GM19193 (cell line): ENCODE data around the gene NUCKS1.

ENCODE experiments used
- POLR2A ChIP-seq: IDR thresholded peaks from 4 replicates; pipeline ENCODE4 v1.6.1; 2011; ENCODE audit not compliant: insufficient read depth, insufficient read length; ENCODE audit errors: extremely low read depth

The NUCKS1 gene

DNA sequence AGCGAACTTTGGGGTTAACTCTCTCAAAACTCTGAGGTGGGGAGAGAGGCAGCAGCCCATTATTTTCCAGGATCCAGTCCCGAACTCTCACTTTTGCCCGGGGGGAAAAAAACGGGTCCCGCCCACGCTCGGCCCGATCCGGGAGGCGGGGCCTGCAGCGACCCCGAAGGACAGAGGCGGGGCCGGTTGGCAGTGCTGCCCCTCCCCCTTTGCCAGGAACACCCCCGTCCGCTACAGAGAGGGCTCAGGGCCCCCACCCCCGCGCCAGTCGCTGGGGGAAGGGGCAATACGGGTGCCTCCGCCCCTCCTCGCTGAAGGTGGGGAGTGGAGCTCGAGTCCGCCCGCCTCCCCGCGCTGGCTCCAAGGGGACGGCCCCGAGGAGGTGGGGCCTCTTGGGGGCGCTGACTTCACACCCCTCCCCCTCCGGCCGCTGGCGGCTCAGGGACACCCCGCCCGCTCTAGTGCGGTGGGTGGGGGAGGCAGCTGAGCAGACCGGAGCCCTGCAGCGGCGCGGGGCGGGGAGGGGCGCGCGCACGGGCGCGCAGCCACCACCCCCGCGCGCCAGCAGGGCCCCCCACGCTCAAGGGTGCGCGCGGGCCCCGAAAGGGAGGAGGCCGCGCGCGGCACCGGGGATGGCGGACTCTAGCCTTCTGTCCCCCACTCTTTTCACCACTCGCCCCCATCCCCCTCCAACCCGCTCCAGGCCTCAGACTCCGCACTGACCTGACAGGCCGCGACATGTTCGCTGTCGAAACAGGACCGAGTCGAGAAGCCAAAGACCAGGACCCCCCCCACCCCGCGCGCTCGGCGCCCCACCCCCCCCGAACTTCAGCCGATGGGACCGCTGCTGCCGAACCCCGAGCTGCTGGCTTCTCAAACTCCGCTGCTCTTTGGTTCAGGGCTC is 496 bp downstream of the NUCKS1 start:
- TF ChIP-seq POLR2A = peak; percentile 72

- no peak for TF ChIP-seq POLR2A
Observed at GRCh38 chr1:205748403-205749233, 1.4 kb downstream of the NUCKS1 start.

- no peak for TF ChIP-seq POLR2A
Observed at GRCh38 chr1:205746757-205747412, 3.1 kb downstream of the NUCKS1 start.

GRCh38 chr1:205744403-205744802 is 5.6 kb downstream of the NUCKS1 start:
- no peak for TF ChIP-seq POLR2A

- TF ChIP-seq POLR2A = no peak
Observed at GRCh38 chr1:205743977-205744376, 6.0 kb downstream of the NUCKS1 start.

DNA sequence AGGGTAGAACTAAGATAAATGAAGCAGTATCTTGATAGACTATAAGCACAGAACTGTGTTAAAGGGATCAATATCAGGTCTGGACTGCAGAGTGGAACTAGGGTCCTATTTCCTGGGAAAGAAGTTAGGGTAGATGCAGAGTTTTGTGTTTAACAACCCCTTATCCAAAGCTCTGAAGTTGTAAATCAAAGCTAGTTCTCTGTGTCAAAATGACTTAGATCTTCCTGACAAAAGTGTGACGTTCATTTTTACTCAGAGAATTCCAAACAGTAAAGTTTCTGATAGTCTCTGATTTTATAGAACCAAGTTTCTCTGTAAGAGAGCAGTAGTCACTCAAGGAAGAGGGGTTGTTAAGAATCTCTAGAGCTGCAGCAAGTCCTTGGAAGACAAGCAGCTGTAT is 8.3 kb downstream of the NUCKS1 start:
- no peak for TF ChIP-seq POLR2A

DNA sequence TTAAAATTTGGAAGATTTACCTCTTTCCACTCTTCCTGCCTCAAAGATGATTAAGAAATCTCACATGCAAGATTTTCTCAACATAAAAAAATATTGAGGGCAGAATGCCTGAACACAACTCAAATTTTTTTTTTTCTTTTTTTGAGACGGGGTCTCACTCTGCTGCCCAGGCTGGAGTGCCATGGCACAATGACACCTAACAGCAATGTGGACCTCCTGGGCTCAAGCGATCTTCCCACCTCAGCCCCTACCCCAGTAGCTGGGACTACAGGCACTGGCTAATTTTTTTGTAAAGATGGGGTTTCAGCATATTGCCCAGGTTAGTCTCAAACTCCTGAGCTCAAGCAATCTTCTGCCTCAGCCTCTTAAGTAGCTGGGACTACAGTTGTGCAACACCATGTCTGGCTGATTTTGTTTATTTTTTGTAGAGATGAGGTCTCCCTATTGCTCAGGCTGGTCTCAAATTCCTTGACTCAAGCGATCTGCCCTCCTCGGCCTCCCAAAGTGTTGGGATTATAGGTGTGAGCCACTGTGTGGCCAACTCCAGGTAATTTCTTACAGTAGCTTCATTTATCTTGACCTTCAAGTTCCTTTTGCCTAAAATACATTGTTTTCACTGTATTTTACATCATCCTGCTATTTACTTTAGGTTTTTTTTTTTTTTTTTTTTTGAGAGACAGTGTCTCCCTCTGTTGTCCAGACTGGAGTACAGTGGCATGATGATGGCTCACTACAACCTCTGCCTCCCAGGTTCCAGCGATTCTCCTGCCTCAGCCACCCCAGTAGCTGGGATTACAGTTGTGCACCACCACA is 10.4 kb downstream of the NUCKS1 start:
- no peak for TF ChIP-seq POLR2A

DNA sequence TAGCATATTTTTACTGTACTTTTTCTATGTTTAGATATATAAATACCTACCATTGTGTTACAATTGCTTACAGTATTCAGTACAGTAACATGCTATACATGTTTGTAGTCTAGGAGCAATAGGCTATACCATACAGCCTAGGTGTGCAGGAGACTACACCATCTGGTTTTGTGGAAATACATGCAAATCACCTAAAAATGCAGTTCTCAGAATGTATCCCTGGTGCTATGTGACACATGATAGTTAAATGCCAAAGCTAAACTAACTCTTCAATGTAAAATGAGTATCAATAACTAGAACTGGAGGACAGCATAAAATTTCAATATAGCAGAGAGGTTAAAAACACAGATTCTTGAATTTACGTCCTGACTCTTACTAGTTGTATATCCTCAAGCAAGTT is 14.8 kb downstream of the NUCKS1 start:
- TF ChIP-seq POLR2A = no peak

DNA sequence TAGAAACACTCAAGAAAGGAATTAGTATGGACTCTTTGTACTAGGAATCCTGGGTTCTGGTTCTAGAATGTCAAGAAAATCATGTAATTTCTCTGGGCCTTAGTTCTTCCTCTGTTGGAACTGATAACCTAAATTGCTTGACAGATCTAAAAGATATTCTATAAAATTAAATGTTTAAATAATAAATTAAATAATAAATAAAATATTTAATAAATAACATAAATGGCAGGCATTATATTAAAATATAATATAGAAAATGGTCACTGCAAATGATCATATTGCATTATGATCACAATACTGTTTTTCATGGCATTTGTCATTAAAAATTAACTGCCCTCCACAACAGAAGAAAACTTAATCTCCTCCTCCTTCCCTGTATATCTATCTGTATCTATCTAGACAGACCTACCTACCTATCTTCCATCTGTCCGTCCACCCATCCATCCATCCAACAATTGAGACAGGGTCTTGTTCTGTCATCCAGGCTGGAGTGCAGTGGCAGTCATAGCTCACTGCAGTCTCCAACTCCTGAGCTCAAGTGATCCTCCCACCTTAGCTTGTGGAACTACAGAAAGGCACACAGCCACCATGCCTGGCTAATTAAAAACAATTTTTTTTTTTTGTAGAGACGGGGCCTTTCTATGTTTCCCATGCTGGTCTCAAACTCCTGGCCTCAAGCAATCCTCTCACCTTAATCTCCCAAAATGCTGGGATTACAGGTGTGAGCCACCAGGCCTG is 16.4 kb downstream of the NUCKS1 start:
- no peak for TF ChIP-seq POLR2A

- TF ChIP-seq POLR2A = no peak
Observed at GRCh38 chr1:205729945-205730610, 19.9 kb downstream of the NUCKS1 start.

DNA sequence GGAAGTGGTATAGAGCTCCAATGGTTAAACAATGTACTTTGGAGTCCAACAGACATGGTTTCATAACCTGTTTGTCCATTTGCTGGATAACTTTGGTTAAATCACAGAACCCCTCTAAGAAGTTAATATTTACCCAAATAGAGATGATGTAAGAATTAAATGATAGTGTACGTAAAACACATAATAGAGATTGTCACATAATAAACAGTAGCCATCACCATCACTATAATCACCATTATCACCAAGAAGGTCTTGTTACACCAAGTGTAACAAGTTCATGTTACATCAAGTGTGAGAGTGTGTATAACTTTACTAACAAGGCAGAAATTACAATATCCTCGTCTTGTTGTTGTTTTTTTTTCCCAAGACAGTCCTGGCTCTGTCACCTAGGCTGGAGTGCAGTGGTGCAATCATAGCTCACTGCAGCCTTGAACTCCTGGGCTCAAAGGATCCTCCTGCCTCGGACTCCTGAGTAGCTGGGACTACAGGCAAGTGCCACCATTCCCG is 23.3 kb downstream of the NUCKS1 start:
- TF ChIP-seq POLR2A = no peak

DNA sequence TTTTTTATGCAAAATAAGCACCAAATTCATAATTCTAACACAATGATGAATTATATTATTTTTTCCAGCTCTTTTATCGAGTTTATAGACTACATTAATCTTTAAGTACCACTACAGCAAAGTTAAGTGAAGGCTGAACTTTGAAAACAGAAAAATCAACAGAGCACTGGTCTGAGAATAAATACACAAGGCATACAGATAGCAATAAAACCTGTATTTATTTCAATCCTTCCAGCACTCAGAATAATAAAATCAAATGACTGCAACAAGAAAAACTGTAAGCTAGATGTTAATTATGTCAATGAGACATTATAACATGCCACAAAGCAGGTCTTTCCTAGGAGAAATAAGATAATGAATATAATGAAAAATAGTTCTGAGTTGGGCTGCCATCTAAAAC is 24.5 kb downstream of the NUCKS1 start:
- TF ChIP-seq POLR2A = no peak

DNA sequence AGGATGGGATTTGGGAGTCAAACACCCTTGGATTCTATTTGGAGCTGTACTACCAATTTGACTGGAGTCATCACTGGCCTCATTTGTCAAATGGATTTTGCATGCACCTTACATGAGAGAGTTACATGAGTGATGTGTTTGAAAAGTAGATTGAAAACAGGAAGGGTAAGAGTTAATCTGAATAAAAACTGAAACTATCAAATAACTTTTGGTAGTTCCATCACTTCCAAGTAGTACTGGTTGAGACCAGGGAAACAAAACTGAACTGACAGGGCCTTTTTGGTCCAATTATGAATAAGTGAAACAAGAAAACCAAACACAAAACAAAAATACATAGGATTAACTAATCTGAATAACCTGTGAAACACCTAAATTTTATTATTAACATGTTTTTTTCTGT is 30.2 kb downstream of the NUCKS1 start:
- TF ChIP-seq POLR2A = no peak
